ENCODE measurements around the gene ABCB9. TPM values are rescaled to one million over a fixed set of nuclear protein-coding genes. Genes with fewer than 3 reads are reported as not detected.

ABCB9 gene
- total RNA-seq, 1 experiment from 2014 or later: 14.7 TPM

- Histone ChIP-seq H3K27ac (ENCODE audit: low read depth, low read length) (peak within 1 kb of the TSS; percentile 79), H2AFZ (ENCODE audit: low read depth, low read length, poor library complexity, severe bottlenecking) (peak within 1 kb of the TSS; percentile 80), H3K4me1 (ENCODE audit: control insufficient read depth in 1 of 2, insufficient read depth in 2 of 2, low read length in 2 of 2) (peaks cover 36 to 58% of the 10 kb centered on the region in 2 experiments), H3K4me2 (ENCODE audit: low read length) (peak within 1 kb of the TSS; percentile 86), H3K9ac (ENCODE audit: low read length) (peak within 1 kb of the TSS; percentile 98), H3K4me3 (replicated peaks in 1 of 2; ENCODE audit: low read depth in 1 of 2, low read length in 2 of 2) (peak within 1 kb of the TSS; percentile 91 to 93), H3K9me3 (ENCODE audit: control insufficient read depth in 1 of 2, insufficient read depth in 1 of 2, low read depth in 1 of 2, low read length in 2 of 2) (no peaks in the 10 kb centered on the region), H3K27me3 (ENCODE audit: insufficient read depth, low read length) (no peaks in the 10 kb centered on the region), H4K20me1 (ENCODE audit: insufficient read depth) (peaks cover 3% of the 10 kb centered on the region; the same call in 1 of the 2 replicates), H3K79me2 (ENCODE audit: insufficient read depth, low read length) (peaks cover 50% of the 10 kb centered on the region), H3K36me3 (ENCODE audit: control insufficient read depth in 1 of 2, insufficient read depth in 2 of 2, low read length in 2 of 2) (no peaks in the 10 kb centered on the region), H3K9me2 (ENCODE audit: insufficient read depth) (no peaks in the 10 kb centered on the region)
- ChIA-PET CTCF (no interaction called here), POLR2A (no interaction called here), RAD21 (ENCODE audit: low non-redundant PET in 1 of 2, low total read pairs in 2 of 2, uncharacterized antibody in 2 of 2, unreplicated experiment in 2 of 2) (no interaction called here)
- intact Hi-C loops (cut with micrococcal nuclease): no loop called here
- DNase-seq (ENCODE audit: low read depth, low spot score) (peak; percentile 90), ATAC-seq (peak; percentile 67)
- no TSS peak for BruUV-seq (replicated peaks)
- TF ChIP-seq, protein P1, sequence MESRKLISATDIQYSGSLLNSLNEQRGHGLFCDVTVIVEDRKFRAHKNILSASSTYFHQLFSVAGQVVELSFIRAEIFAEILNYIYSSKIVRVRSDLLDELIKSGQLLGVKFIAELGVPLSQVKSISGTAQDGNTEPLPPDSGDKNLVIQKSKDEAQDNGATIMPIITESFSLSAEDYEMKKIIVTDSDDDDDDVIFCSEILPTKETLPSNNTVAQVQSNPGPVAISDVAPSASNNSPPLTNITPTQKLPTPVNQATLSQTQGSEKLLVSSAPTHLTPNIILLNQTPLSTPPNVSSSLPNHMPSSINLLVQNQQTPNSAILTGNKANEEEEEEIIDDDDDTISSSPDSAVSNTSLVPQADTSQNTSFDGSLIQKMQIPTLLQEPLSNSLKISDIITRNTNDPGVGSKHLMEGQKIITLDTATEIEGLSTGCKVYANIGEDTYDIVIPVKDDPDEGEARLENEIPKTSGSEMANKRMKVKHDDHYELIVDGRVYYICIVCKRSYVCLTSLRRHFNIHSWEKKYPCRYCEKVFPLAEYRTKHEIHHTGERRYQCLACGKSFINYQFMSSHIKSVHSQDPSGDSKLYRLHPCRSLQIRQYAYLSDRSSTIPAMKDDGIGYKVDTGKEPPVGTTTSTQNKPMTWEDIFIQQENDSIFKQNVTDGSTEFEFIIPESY (IDR thresholded peaks at IDR 0.05; ENCODE audit: extremely low read depth, insufficient replicate concordance, low read length): peak; percentile 17
- TF ChIP-seq ZNF274 (IDR thresholded peaks at IDR 0.05; ENCODE audit: low read depth, low read length) (no peak), FOSL1 (IDR thresholded peaks at IDR 0.05; ENCODE audit: low read depth) (no peak), CEBPB (IDR thresholded peaks at IDR 0.05; ENCODE audit: low read depth) (no peak), ELF1 (IDR thresholded peaks at IDR 0.05; ENCODE audit: borderline replicate concordance, low read depth) (no peak), ZFX (IDR thresholded peaks at IDR 0.05) (peak; percentile 50; the same call in 1 of the 2 replicates), POLR2AphosphoS5 (IDR thresholded peaks at IDR 0.05; ENCODE audit: low read depth, low read length) (peak; percentile 96), YY1 (IDR thresholded peaks at IDR 0.05; ENCODE audit: extremely low read depth, insufficient replicate concordance, low read depth, low read length) (peak; percentile 67), POLR2A (IDR thresholded peaks at IDR 0.05; ENCODE audit: borderline replicate concordance, extremely low read depth, insufficient read depth, insufficient read length) (peak; percentile 67), EGR1 (IDR thresholded peaks at IDR 0.05; ENCODE audit: low read depth) (no peak), CBX3 (IDR thresholded peaks at IDR 0.05; ENCODE audit: low read depth) (no peak), JUND (IDR thresholded peaks at IDR 0.05) (no peak), SP1 (IDR thresholded peaks at IDR 0.05; ENCODE audit: low read depth) (no peak), SIN3A (IDR thresholded peaks at IDR 0.05; ENCODE audit: low read depth) (no peak), TCF7L2 (IDR thresholded peaks at IDR 0.05; ENCODE audit: borderline replicate concordance, extremely low read depth, insufficient read depth, insufficient read length) (peak; percentile 97)
- TF ChIP-seq, protein P2, sequence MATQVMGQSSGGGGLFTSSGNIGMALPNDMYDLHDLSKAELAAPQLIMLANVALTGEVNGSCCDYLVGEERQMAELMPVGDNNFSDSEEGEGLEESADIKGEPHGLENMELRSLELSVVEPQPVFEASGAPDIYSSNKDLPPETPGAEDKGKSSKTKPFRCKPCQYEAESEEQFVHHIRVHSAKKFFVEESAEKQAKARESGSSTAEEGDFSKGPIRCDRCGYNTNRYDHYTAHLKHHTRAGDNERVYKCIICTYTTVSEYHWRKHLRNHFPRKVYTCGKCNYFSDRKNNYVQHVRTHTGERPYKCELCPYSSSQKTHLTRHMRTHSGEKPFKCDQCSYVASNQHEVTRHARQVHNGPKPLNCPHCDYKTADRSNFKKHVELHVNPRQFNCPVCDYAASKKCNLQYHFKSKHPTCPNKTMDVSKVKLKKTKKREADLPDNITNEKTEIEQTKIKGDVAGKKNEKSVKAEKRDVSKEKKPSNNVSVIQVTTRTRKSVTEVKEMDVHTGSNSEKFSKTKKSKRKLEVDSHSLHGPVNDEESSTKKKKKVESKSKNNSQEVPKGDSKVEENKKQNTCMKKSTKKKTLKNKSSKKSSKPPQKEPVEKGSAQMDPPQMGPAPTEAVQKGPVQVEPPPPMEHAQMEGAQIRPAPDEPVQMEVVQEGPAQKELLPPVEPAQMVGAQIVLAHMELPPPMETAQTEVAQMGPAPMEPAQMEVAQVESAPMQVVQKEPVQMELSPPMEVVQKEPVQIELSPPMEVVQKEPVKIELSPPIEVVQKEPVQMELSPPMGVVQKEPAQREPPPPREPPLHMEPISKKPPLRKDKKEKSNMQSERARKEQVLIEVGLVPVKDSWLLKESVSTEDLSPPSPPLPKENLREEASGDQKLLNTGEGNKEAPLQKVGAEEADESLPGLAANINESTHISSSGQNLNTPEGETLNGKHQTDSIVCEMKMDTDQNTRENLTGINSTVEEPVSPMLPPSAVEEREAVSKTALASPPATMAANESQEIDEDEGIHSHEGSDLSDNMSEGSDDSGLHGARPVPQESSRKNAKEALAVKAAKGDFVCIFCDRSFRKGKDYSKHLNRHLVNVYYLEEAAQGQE (IDR thresholded peaks at IDR 0.05; ENCODE audit: low read depth): no peak
- TF ChIP-seq, protein P3, sequence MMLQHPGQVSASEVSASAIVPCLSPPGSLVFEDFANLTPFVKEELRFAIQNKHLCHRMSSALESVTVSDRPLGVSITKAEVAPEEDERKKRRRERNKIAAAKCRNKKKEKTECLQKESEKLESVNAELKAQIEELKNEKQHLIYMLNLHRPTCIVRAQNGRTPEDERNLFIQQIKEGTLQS (IDR thresholded peaks at IDR 0.05): no peak
- TF ChIP-seq, protein P4, sequence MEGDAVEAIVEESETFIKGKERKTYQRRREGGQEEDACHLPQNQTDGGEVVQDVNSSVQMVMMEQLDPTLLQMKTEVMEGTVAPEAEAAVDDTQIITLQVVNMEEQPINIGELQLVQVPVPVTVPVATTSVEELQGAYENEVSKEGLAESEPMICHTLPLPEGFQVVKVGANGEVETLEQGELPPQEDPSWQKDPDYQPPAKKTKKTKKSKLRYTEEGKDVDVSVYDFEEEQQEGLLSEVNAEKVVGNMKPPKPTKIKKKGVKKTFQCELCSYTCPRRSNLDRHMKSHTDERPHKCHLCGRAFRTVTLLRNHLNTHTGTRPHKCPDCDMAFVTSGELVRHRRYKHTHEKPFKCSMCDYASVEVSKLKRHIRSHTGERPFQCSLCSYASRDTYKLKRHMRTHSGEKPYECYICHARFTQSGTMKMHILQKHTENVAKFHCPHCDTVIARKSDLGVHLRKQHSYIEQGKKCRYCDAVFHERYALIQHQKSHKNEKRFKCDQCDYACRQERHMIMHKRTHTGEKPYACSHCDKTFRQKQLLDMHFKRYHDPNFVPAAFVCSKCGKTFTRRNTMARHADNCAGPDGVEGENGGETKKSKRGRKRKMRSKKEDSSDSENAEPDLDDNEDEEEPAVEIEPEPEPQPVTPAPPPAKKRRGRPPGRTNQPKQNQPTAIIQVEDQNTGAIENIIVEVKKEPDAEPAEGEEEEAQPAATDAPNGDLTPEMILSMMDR (IDR thresholded peaks at IDR 0.05 in 2 of 3, conservative IDR thresholded peaks at IDR 0.05 in 1 of 3; ENCODE audit: borderline replicate concordance in 1 of 3, insufficient read depth in 1 of 3, low read depth in 2 of 3, low read length in 2 of 3): no peak
- TF ChIP-seq, protein P5, sequence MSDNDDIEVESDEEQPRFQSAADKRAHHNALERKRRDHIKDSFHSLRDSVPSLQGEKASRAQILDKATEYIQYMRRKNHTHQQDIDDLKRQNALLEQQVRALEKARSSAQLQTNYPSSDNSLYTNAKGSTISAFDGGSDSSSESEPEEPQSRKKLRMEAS (IDR thresholded peaks at IDR 0.05): no peak
These were observed 70.3 kb downstream of the ABCB9 start, which contains the start of gene VPS37B for GRCh38 chr12:122895704-122896636. Gene VPS37B, minus strand, starts transcription at chr12:122896124. Its CDS starts 62 bp downstream, at chr12:122896062.

Data from HCT116 (cell line).